ENCODE data around the gene PNPLA7. TPM values are rescaled to one million over a fixed set of nuclear protein-coding genes. Genes with fewer than 3 reads are reported as not detected.
A peak's percentile ranks its signal among the peaks of the same experiment; 100 is the strongest.

PNPLA7 gene
- polyA plus RNA-seq, 1 donor from 2014 or later = 2.7 TPM

DNA sequence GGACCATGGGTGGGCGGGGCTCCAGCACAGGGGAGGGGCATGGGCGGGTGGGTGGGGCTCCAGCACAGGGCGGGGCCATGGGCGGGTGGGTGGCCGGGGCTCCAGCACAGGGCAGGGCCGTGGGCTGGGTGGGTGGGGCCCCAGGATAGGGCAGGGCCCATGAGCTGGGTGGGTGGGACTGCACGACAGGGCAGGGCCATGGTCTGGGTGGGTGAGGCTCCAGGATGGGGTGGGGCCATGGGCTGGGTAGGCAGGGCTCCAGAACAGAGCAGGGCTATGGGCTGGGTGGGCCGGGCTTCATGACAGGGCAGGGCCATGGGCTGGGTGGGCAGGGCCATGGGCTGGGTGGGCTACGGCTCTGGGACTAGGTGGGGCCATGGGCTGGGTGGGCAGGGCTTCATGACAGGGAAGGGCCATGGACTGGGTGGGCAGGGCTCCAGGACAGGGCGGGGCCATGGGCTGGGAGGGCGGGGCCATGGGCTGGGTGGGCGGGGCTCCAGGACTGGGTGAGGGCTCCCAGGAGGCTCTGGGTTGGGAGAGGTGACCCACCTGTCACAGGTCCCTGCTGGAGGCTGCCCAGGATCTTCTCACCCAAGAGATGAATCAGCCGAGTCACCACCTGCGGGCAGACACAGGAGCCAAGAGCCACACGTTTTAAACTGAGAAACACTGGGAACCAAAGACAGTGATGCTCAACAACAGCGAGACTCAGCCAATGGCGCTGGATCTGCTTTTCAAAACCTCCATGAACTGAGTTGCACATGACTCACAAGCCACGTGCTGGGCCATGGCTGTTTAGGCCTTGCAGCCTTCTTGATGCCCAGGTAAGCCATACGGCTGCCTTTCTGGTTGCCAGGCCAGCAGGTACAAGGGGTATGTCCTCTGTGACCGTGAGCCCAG, 57.5 kb downstream of the PNPLA7 start:
- H3K27me3 Mint-ChIP-seq = no peaks in the 10 kb centered on the region
- H3K9me3 Mint-ChIP-seq = no peaks in the 10 kb centered on the region
- peaks cover 3% of the 10 kb centered on the region for H3K36me3 Mint-ChIP-seq
- no peak overlapping the region for H3K4me3 Mint-ChIP-seq
- no peak overlapping the region for H3K27ac Mint-ChIP-seq
- H3K4me1 Mint-ChIP-seq = peaks cover 0 to 2% (median 2%) of the 10 kb centered on the region in 3 donors

DNA sequence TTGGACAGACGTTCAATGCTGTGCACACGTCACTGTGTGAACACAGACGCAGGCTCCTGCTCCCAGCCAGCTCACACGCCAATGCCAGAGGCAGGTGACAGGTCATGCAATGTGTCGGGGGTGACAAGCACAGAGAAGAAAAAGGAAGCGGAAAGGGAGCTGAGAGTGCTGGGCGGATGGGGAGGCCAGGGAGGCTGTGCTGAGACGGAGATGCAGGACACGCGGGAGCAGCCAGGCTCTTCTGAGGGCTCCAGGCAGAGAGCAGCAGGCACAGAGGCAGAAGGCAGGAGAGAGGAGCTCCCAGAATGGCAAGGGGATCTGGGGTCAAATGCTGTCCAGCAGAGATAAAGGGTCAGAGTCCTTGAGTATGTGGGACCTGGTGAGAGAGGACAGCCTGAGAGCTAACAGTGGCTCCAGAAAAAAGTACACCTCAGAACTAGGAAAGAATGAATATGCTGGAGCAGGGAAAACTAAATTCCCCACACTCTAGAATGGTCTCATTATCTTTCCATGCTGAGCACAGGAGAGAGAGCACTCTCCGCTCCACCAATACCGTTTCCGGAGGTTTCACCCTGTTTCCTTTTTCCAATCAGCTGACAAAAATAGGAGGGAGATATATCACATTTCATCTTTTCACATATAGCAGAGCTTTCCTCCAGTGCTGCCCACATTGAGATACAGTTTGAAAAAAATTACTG, 58.3 kb downstream of the PNPLA7 start:
- no peaks in the 10 kb centered on the region for H3K9me3 Mint-ChIP-seq
- H3K27me3 Mint-ChIP-seq = no peaks in the 10 kb centered on the region
- H3K4me3 Mint-ChIP-seq = no peak overlapping the region
- peaks cover 0 to 2% (median 2%) of the 10 kb centered on the region in 3 donors for H3K4me1 Mint-ChIP-seq
- peaks cover 3% of the 10 kb centered on the region for H3K36me3 Mint-ChIP-seq
- H3K27ac Mint-ChIP-seq = peak overlapping the region in 1 of 3 donors; percentile 84

GRCh38 chr9:137490532-137491186, 59.5 kb downstream of the PNPLA7 start:
- H3K27ac Mint-ChIP-seq = no peak overlapping the region
- peaks cover 0 to 2% (median 2%) of the 10 kb centered on the region in 3 donors for H3K4me1 Mint-ChIP-seq
- H3K36me3 Mint-ChIP-seq = peaks cover 3% of the 10 kb centered on the region
- no peak overlapping the region for H3K4me3 Mint-ChIP-seq
- H3K9me3 Mint-ChIP-seq = no peaks in the 10 kb centered on the region
- H3K27me3 Mint-ChIP-seq = no peaks in the 10 kb centered on the region

DNA sequence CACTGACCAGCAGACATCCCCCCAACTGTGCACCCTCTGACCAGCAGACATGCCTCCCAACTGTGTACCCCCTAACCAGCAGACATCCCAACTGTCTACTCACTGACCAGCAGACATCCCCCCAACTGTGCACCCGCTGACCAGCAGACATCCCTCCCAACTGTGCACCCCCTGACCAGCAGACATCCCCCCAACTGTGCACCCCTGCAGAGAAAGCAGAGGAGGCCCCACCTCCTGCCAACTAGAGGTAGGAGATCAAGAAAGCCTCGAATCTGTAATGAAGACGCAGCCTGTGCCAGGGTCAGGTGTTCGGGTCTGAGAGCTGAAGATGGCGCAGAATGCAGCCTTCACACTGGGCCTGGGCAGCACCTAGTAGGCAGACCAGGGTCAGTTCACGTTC, 61.3 kb downstream of the PNPLA7 start:
- Mint-ChIP-seq H3K36me3 (peaks cover 2% of the 10 kb centered on the region), H3K4me3 (no peak overlapping the region), H3K9me3 (no peaks in the 10 kb centered on the region), H3K27ac (no peak overlapping the region), H3K4me1 (peaks cover 0 to 2% (median 0%) of the 10 kb centered on the region in 3 donors), H3K27me3 (no peaks in the 10 kb centered on the region)

DNA sequence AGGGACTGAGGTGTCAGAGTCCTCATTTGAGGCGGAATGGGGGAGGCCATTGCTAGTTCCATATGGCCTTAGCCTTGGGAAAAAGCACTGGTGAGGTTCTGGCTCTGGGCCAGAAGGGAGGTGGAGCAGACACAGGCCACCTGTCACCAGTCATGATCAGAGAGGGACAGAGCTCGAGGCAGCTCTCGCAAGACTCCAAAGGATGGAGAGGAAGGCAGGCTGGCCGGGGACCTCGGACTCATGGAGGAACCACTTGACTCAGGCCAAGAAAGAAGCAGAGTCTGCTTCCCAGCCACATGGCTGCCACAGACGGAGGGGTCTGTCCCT, 61.9 kb downstream of the PNPLA7 start:
- H3K27ac Mint-ChIP-seq = no peak overlapping the region
- no peaks in the 10 kb centered on the region for H3K9me3 Mint-ChIP-seq
- H3K4me3 Mint-ChIP-seq = no peak overlapping the region
- H3K4me1 Mint-ChIP-seq = peaks cover 0 to 2% (median 0%) of the 10 kb centered on the region in 3 donors
- peaks cover 2% of the 10 kb centered on the region for H3K36me3 Mint-ChIP-seq
- no peaks in the 10 kb centered on the region for H3K27me3 Mint-ChIP-seq

DNA sequence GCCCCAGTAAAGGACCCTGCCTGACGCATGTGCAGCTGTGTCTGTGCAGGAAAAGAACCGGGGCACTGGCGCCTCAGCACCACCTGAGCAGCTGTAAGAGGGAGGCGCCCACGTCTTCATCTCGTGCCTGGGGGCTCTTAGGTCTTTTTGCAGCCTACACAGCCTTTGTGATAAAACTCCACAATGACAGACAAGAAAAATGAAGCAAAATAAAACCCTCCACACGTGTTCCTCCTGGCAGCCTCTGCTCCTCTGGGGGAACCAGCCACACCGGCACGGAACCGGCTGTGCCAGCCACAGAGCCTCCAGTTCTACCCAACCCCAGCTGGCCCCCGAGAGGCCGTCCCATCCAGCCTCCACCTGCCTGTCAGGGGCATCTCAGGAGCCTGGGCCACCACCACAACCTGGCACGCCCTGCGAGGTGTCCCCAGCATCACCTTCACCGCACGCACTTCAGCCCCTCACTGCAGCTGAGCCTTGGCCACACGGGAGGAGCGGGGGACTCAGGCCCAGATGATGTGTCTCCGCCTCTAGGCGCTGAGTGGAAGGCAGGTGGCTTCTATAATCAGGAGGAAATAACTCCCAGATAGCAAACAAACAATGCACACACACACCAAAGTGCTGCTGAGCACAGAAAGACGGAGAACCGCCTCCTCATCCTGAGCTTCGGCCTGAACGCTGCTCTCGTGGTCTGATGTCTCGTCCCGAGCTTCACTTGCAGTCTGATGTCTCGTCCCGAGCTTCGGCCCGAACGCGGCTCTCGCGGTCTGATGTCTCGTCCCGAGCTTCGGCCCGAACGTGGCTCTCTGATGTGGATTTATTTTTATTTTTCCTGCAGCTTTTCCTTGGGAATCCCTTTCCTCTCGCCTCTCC, 62.5 kb downstream of the PNPLA7 start:
- H3K4me1 Mint-ChIP-seq = peaks cover 0 to 2% (median 0%) of the 10 kb centered on the region in 3 donors
- H3K36me3 Mint-ChIP-seq = peaks cover 2% of the 10 kb centered on the region
- H3K9me3 Mint-ChIP-seq = no peaks in the 10 kb centered on the region
- no peak overlapping the region for H3K4me3 Mint-ChIP-seq
- H3K27ac Mint-ChIP-seq = no peak overlapping the region
- H3K27me3 Mint-ChIP-seq = no peaks in the 10 kb centered on the region

DNA sequence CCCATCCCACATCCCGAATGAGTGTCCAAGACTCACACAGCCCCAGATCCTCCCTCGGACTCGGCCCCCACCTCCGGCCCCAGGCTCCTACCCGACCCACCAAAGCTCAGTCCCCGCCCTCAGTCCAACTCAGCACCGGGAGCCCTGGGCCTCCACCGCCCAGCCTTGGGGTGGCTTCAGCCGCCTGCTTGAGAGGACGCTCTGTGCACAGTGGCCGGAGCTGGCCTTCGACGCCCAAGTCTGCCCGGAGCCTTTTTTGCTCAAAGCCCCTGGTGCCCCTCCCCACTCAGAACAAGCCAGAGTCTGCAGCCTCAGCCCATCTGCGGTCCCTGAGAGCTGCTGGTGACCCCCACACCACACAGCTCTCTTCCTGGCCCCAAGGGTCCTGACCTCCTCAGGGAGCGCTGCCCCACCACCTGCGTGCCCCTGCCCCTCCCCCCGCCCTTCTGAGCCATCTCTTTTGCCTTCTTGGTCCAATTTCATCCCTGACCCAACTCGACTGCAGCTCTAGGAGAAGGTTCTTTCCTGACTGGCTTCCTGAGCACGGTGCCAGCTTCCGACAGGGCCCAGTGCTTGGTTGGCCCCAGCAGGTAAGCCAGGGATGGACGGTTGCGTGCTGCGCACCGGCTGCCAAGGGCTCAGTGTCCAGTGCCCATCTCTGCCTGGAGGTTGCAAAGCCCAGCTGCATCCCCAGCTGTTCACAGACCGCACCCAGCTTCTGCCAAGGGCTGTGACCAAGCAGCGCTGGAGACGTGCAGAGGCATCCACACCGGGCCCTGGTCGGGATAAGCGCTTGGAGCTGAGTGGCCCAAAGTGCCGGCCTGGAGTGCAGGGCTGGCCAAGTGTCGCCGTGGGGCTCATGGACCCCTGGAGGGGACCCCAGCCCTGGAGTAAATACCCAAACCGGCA, 63.4 kb downstream of the PNPLA7 start:
- H3K9me3 Mint-ChIP-seq = no peaks in the 10 kb centered on the region
- peaks cover 0 to 2% (median 0%) of the 10 kb centered on the region in 3 donors for H3K4me1 Mint-ChIP-seq
- H3K27ac Mint-ChIP-seq = no peak overlapping the region
- H3K27me3 Mint-ChIP-seq = no peaks in the 10 kb centered on the region
- H3K36me3 Mint-ChIP-seq = peaks cover 2% of the 10 kb centered on the region
- peak overlapping the region in 1 of 4 donors; percentile 28 for H3K4me3 Mint-ChIP-seq

DNA sequence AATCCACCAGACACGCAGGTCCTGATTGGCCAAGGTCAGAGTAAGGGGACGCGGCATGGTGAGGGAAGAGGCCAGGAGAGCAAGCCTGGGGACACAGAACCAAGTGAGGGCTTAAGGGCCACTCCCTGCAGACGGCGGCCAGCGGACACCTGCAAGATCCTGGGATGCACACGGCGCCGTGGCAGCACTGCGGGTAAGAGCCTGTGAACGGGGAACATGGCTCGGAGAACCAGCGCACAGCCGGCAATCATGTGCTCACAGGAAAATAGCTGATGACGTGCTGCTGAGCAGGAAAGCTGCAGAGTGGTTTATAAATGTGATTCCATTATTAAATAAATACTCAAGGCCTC, 64.1 kb downstream of the PNPLA7 start:
- no peaks in the 10 kb centered on the region for H3K27me3 Mint-ChIP-seq
- no peaks in the 10 kb centered on the region for H3K9me3 Mint-ChIP-seq
- H3K36me3 Mint-ChIP-seq = peaks cover 2% of the 10 kb centered on the region

GRCh38 chr9:137485343-137486140, 64.7 kb downstream of the PNPLA7 start:
- H3K27me3 Mint-ChIP-seq = no peaks in the 10 kb centered on the region
- H3K27ac Mint-ChIP-seq = no peak overlapping the region
- no peak overlapping the region for H3K4me3 Mint-ChIP-seq
- peaks cover 2% of the 10 kb centered on the region for H3K36me3 Mint-ChIP-seq
- H3K9me3 Mint-ChIP-seq = no peaks in the 10 kb centered on the region
- H3K4me1 Mint-ChIP-seq = peaks cover 0 to 2% (median 0%) of the 10 kb centered on the region in 3 donors

More for the DNA sequence above, 64.1 kb downstream of the PNPLA7 start:
- no peak overlapping the region for H3K4me3 Mint-ChIP-seq
- peaks cover 0 to 2% (median 0%) of the 10 kb centered on the region in 3 donors for H3K4me1 Mint-ChIP-seq
- H3K27ac Mint-ChIP-seq = no peak overlapping the region

GRCh38 chr9:137484551-137485315, 65.5 kb downstream of the PNPLA7 start:
- Mint-ChIP-seq H3K36me3 (peaks cover 2% of the 10 kb centered on the region), H3K27ac (no peak overlapping the region), H3K4me3 (no peak overlapping the region), H3K9me3 (no peaks in the 10 kb centered on the region), H3K4me1 (peaks cover 0 to 2% (median 0%) of the 10 kb centered on the region in 3 donors), H3K27me3 (no peaks in the 10 kb centered on the region)

DNA sequence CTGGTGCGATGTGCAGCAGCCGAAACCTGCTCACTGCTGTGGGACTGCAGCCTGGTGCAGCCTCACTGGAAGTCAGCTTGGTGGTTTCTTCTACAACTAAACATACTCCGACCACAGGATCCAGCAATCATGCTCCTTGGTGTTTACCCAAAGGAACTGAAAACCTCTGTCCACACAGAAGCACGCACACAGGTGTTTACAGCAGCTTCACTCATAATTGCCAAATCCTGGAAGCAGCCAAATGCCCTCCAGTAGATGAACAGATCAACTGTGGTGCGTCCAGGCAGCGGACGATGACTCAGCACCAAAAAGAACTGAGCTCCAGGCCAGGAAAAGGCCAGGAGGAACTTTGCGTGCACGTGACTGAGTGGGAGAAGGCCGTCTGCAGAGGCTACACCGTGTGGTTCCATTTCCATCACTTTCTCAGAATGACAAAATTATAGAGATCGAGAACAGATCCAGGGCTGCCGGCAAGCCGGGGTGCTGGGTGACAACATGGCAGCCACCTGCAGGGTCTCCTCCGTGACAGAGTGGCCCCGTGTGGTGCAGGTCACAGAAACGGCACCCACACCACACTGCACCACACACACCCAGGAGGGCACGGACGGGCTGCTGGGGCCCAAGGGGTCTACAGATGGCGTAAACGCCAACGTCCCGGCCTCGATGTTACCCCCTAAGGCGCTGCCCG, 68.0 kb downstream of the PNPLA7 start:
- Mint-ChIP-seq H3K27ac (no peak overlapping the region), H3K4me3 (no peak overlapping the region), H3K36me3 (peaks cover 3% of the 10 kb centered on the region), H3K4me1 (no peaks in the 10 kb centered on the region), H3K27me3 (no peaks in the 10 kb centered on the region), H3K9me3 (no peaks in the 10 kb centered on the region)

All from IgD-negative memory B cell (primary cell).